Osteocyte (in vitro differentiated cells): Measurements from ENCODE around the gene DEGS2. TPM values are rescaled to one million over a fixed set of nuclear protein-coding genes. Genes with fewer than 3 reads are reported as not detected.

ENCODE experiments used
- DNase-seq: peaks from one replicate; pipeline ENCODE4 v3.0.0; 2021; ENCODE audit warnings: mixed read lengths; ENCODE audit not compliant: unreplicated experiment; ENCODE audit errors: extremely low spot score
- H3K27ac Mint-ChIP-seq: one replicate; pipeline ENCODE4 v1.8.0; 2021; ENCODE audit warnings: mild to moderate bottlenecking, mixed read lengths; ENCODE audit not compliant: unreplicated experiment
- H3K27me3 Mint-ChIP-seq: one replicate; pipeline ENCODE4 v1.8.0; 2021; ENCODE audit warnings: mixed read lengths; ENCODE audit not compliant: unreplicated experiment
- H3K36me3 Mint-ChIP-seq: one replicate; pipeline ENCODE4 v1.8.0; 2021; ENCODE audit warnings: mixed read lengths; ENCODE audit not compliant: unreplicated experiment
- H3K4me1 Mint-ChIP-seq: one replicate; pipeline ENCODE4 v1.8.0; 2021; ENCODE audit warnings: mixed read lengths; ENCODE audit not compliant: unreplicated experiment
- H3K4me3 Mint-ChIP-seq: one replicate; pipeline ENCODE4 v1.8.0; 2021; ENCODE audit warnings: mild to moderate bottlenecking, moderate library complexity, mixed read lengths; ENCODE audit not compliant: unreplicated experiment
- H3K9me3 Mint-ChIP-seq: one replicate; pipeline ENCODE4 v1.8.0; 2021; ENCODE audit warnings: mixed read lengths; ENCODE audit not compliant: unreplicated experiment
- total RNA-seq: library from RNA; stranded (reverse); gene quantifications from 2 replicates; pipeline ENCODE4 v1.2.1, GENCODE V29; 2021
- TF ChIP-seq, protein P1 (sequence below): fragments of 200-600 bp; sonication (generic); IDR thresholded peaks from 2 replicates; pipeline ENCODE4 v1.5.0; 2021; ENCODE audit warnings: antibody characterized with exemption, mild to moderate bottlenecking, moderate library complexity

Gene DEGS2
- total RNA-seq, 1 donor from 2014 or later, result 0.19 TPM

DNA sequence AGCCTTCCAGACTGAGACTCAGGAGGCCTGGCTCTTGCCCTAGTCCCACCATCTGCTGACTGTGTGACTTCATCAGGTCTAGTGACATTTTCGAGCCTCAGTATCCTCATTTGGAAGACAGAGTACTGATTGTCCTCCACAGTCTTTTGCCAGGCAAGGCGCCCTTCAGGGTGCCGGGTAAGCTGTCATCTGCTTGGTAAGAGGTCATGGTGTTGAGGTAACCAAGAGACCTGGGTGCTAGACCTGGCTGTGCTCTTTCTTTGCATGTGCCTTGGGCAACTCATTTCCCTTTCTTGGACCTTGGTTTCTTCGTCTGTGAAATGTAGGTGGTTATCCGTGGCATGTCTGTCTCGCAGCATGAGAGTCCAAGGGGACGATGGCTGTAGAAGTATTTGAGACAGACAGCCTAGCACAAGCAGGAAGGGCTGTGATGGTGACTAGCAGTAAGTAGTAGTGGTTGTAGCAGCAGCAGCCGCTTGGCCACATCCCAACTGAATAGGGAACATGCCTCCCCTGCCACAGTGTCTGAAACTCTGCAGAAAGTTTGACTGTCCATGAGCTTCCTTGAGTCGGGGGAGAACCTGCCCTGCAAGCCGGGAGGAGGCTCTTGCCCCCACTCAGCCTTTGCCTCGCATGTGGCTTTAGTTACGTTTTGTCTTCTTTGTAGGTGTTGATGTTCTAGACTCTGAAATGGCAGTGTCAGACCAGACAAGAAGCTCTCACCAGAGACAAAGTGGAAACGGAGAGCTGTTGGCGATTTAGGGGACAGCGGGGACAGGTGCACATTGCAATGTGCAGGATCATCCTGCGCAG, 53.9 kb downstream of the DEGS2 start:
- H3K4me1 Mint-ChIP-seq, result peaks cover 74% of the 10 kb centered on the region
- no peaks in the 10 kb centered on the region for H3K27me3 Mint-ChIP-seq
- no peak overlapping the region for H3K4me3 Mint-ChIP-seq
- TF ChIP-seq, protein P1, sequence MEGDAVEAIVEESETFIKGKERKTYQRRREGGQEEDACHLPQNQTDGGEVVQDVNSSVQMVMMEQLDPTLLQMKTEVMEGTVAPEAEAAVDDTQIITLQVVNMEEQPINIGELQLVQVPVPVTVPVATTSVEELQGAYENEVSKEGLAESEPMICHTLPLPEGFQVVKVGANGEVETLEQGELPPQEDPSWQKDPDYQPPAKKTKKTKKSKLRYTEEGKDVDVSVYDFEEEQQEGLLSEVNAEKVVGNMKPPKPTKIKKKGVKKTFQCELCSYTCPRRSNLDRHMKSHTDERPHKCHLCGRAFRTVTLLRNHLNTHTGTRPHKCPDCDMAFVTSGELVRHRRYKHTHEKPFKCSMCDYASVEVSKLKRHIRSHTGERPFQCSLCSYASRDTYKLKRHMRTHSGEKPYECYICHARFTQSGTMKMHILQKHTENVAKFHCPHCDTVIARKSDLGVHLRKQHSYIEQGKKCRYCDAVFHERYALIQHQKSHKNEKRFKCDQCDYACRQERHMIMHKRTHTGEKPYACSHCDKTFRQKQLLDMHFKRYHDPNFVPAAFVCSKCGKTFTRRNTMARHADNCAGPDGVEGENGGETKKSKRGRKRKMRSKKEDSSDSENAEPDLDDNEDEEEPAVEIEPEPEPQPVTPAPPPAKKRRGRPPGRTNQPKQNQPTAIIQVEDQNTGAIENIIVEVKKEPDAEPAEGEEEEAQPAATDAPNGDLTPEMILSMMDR, result no peak
- DNase-seq, result no peak
- H3K36me3 Mint-ChIP-seq, result peaks cover 4% of the 10 kb centered on the region
- peak overlapping the region; percentile 88 for H3K27ac Mint-ChIP-seq
- H3K9me3 Mint-ChIP-seq, result no peaks in the 10 kb centered on the region

DNA sequence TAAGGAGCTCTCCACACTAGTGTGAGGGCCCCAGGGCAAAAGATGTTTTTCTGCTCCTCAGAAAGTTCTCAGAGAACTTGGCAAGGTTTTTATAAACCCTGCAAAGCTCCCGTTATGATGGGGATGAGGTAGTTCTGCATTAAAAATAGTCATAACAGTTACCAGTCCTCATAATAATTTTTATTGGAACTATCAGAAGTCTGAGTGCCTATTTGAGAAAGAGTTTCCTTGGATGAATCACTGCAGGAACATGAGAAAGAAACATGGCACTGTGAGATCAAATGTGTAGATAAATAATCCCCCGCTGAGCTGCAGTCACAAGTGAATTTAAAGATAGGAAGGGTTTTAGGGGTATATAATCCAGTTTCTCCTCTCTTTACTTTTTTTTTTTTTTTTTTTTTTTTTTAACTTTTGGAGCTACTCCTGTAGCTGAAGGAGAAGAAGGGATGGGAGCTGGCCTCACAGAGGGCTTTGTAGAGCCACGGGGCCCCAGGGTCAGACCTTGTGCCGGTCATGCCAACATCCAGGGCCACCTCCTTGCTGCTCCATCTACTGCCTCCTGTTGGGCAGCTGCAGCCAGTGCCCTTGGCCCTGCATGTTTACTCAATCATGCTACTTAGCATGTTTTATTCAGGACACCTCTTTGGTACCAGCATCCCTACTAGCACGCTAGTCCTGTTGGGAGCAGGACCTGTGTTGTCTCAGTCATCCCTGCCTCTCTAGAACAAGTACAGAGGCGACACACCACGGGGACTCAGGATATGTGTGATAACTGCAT, 54.7 kb downstream of the DEGS2 start:
- peaks cover 80% of the 10 kb centered on the region for H3K4me1 Mint-ChIP-seq
- peak overlapping the region; percentile 88 for H3K27ac Mint-ChIP-seq
- peaks cover 8% of the 10 kb centered on the region for H3K36me3 Mint-ChIP-seq
- H3K4me3 Mint-ChIP-seq, result peak overlapping the region; percentile 36
- TF ChIP-seq, protein P1, result peak; percentile 45
- H3K27me3 Mint-ChIP-seq, result no peaks in the 10 kb centered on the region
- H3K9me3 Mint-ChIP-seq, result no peaks in the 10 kb centered on the region
- no peak for DNase-seq

DNA sequence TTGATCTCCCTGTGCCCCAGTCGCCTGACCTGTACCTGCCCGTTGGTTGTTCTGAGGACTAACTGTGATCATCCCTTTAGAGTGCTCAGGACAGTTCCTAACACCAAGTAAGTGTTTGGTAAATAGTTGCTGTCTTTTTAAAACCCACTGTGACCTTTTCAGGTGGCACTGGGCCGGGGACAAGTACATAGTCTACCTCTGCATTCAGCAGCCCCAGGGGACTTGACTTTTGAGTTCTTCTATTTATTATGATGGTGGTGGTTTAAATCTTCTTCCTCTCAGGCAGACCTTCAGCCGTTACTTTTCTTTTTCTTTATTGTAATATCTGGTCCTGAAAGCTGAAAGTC, 55.5 kb downstream of the DEGS2 start:
- H3K4me1 Mint-ChIP-seq, result peaks cover 82% of the 10 kb centered on the region
- H3K4me3 Mint-ChIP-seq, result peak overlapping the region; percentile 36
- H3K27ac Mint-ChIP-seq, result peak overlapping the region; percentile 88

DNA sequence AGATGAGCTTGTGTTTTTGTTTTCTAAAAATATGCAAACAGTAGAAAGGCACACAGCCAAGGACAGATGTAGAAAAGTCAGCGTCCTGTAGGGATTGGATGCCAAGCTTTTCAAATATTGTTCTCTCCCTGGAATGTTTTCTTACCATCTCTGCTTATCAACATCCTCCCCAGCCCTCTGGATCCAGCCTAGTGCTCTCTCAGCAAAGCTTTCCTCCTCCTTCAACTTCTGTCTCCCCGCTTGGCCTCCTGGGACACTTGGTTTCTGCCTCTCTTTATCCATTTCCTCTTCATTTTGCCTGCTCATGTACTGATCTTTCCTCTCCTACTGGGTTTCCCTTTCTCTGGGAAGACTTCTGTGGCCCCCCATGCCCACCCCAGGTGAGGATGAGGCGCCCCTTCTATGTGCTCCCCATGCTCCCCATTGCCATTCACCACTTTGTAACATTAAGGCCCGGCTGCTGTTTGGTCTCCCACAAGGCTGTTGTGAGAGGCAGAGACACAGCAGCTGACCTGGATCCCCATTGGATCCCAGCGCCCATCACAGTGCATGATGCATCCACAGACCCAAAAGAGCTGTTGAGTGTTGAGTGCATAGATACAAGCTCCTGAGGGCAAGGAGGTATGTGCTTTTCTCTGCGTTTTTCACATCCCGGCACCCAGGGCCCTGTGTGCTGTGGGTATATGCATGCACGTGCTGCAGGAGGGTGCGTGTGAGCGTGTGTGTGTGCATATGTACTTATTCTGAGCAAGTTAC, 56.0 kb downstream of the DEGS2 start:
- H3K36me3 Mint-ChIP-seq, result peaks cover 15% of the 10 kb centered on the region
- TF ChIP-seq, protein P1, result no peak
- no peaks in the 10 kb centered on the region for H3K27me3 Mint-ChIP-seq
- H3K27ac Mint-ChIP-seq, result peak overlapping the region; percentile 88
- peaks cover 77% of the 10 kb centered on the region for H3K4me1 Mint-ChIP-seq
- H3K4me3 Mint-ChIP-seq, result peak overlapping the region; percentile 36
- DNase-seq, result no peak
- H3K9me3 Mint-ChIP-seq, result no peaks in the 10 kb centered on the region

More for the DNA sequence above, 55.5 kb downstream of the DEGS2 start:
- DNase-seq, result no peak
- Mint-ChIP-seq H3K9me3 (no peaks in the 10 kb centered on the region), H3K36me3 (peaks cover 10% of the 10 kb centered on the region), H3K27me3 (no peaks in the 10 kb centered on the region)
- TF ChIP-seq, protein P1, result no peak
